GM12878 (cell line): ENCODE data around the gene PSMD8. TPM values are rescaled to one million over a fixed set of nuclear protein-coding genes. Genes with fewer than 3 reads are reported as not detected.

Source experiments
- ATAC-seq: fragments of 200-7000 bp; cut with Tn5 transposase; 3 replicates; pipeline ENCODE4 v1.9.1; 2020; ENCODE audit warnings: mild to moderate bottlenecking, moderate library complexity
- BruUV-seq: library from RNA; stranded (reverse); fragments of 400-500 nt; replicated peaks from 2 replicates; lab custom pipeline; 2021; lab: Mats Ljungman, UMichigan
- CTCF ChIA-PET: fragments of 300-600 bp; sonication (Branson Sonifier 250); formaldehyde crosslinking; extraction: SDS; loops from one replicate; lab custom pipeline; 2021; ENCODE audit warnings: inconsistent platforms; lab: Yijun Ruan, JAX
- POLR2A ChIA-PET: fragments of 350-600 bp; formaldehyde crosslinking; extraction: SDS; loops from one replicate; lab custom pipeline; 2021; ENCODE audit warnings: inconsistent platforms; lab: Charles Lee
- RAD21 ChIA-PET: fragments of 300-600 bp; sonication (Branson Sonifier 250); formaldehyde crosslinking; loops from one replicate; lab custom pipeline; 2023; ENCODE audit warnings: antibody characterized with exemption; ENCODE audit not compliant: unreplicated experiment; lab: Charles Lee
- SMC1A ChIA-PET: fragments of 300-600 bp; sonication (Branson Sonifier 250); formaldehyde crosslinking; loops from one replicate; lab custom pipeline; 2023; ENCODE audit not compliant: unreplicated experiment, uncharacterized antibody; lab: Charles Lee
- DNase-seq: peaks from one replicate; pipeline ENCODE4 v3.0.0-alpha.2; 2011; ENCODE audit warnings: low read depth, low spot score
- FAIRE-seq: peaks from 3 replicates; lab custom pipeline; 2011; peaks lifted over from hg19 to GRCh38; lab: Jason Lieb, UNC
- H2AFZ ChIP-seq: 2 replicates; pipeline ENCODE4 v1.6.0; 2011; ENCODE audit warnings: low read depth, low read length, control low read depth; ENCODE audit not compliant: control insufficient read depth
- H3K27ac ChIP-seq: 2 replicates; pipeline ENCODE4 v1.5.1; 2011; ENCODE audit warnings: control low read depth; ENCODE audit not compliant: control insufficient read depth, insufficient read depth
- H3K27me3 ChIP-seq, 2 experiments: replicated peaks in 1 of 2; 2 replicates each; pipeline versions ENCODE4 v1.6.0 to v1.6.1; 2011; ENCODE audit warnings: low read length in 1 of 2; ENCODE audit not compliant: control insufficient read depth in 2 of 2, insufficient read depth in 2 of 2
- H3K36me3 ChIP-seq, 2 experiments: 2 replicates each; pipeline ENCODE4 v1.5.1; 2011; ENCODE audit warnings: low read length in 1 of 2; ENCODE audit not compliant: control insufficient read depth in 2 of 2, insufficient read depth in 2 of 2
- H3K4me1 ChIP-seq: 2 replicates; pipeline ENCODE4 v1.6.1; 2011; ENCODE audit warnings: mild to moderate bottlenecking, low read length, moderate library complexity, mixed read lengths; ENCODE audit not compliant: control insufficient read depth, insufficient read depth
- H3K4me2 ChIP-seq: 2 replicates; pipeline ENCODE4 v1.6.0; 2011; ENCODE audit warnings: control low read depth; ENCODE audit not compliant: control insufficient read depth, insufficient read depth
- H3K4me3 ChIP-seq: fragments of 200-600 bp; sonication (generic); 2 replicates; pipeline ENCODE4 v1.5.1; 2016
- H3K79me2 ChIP-seq: 2 replicates; pipeline ENCODE4 v1.6.0; 2011; ENCODE audit warnings: low read length; ENCODE audit not compliant: control insufficient read depth, insufficient read depth
- H3K9ac ChIP-seq: 2 replicates; pipeline ENCODE4 v1.8.0; 2011; ENCODE audit warnings: low read length, control low read depth, mixed read lengths; ENCODE audit not compliant: control insufficient read depth, insufficient read depth
- H3K9me3 ChIP-seq: replicated peaks from 3 replicates; pipeline ENCODE4 v1.5.1; 2011; ENCODE audit warnings: mild to moderate bottlenecking, low read length; ENCODE audit not compliant: control insufficient read depth, insufficient read depth
- H4K20me1 ChIP-seq: 2 replicates; pipeline ENCODE4 v1.6.0; 2011; ENCODE audit not compliant: control insufficient read depth, insufficient read depth
- CHD2 ChIP-seq: IDR thresholded peaks from 2 replicates; pipeline ENCODE4 v1.6.1; 2011; ENCODE audit warnings: low read depth, low read length, improper control_type of control experiment, borderline replicate concordance
- EZH2 ChIP-seq: IDR thresholded peaks from 2 replicates; pipeline ENCODE4 v1.6.1; 2012; ENCODE audit warnings: low read depth, mild to moderate bottlenecking, control low read depth, inconsistent platforms, low read length, borderline replicate concordance; ENCODE audit not compliant: control insufficient read depth
- HDAC6 ChIP-seq: fragments of 200-600 bp; sonication (generic); IDR thresholded peaks from one replicate; pipeline ENCODE4 v1.8.0; 2017; ENCODE audit warnings: antibody characterized with exemption; ENCODE audit not compliant: unreplicated experiment
- MEF2A ChIP-seq: IDR thresholded peaks from 2 replicates; pipeline ENCODE4 v1.6.1; 2011; ENCODE audit warnings: low read depth, mild to moderate bottlenecking, low read length, moderate library complexity; ENCODE audit not compliant: insufficient read depth
- MYC ChIP-seq: IDR thresholded peaks from 2 replicates; pipeline ENCODE4 v1.6.1; 2011; ENCODE audit warnings: mild to moderate bottlenecking, low read length, moderate library complexity, inconsistent platforms; ENCODE audit not compliant: insufficient read depth, insufficient replicate concordance, insufficient read length, severe bottlenecking
- POLR2AphosphoS5 ChIP-seq: IDR thresholded peaks from 2 replicates; pipeline ENCODE4 v1.6.1; 2011; ENCODE audit warnings: mild to moderate bottlenecking, low read length, inconsistent platforms
- RBBP5 ChIP-seq: fragments of 200-600 bp; sonication (generic); conservative IDR thresholded peaks from 2 replicates; pipeline ENCODE4 v1.6.1; 2016
- TAF1 ChIP-seq: IDR thresholded peaks from 2 replicates; pipeline ENCODE4 v1.6.1; 2011; ENCODE audit warnings: mild to moderate bottlenecking, low read depth, low read length, borderline replicate concordance
- TCF7 ChIP-seq: IDR thresholded peaks from 2 replicates; pipeline ENCODE4 v1.6.1; 2014; ENCODE audit warnings: antibody characterized with exemption, borderline replicate concordance
- ZNF622 ChIP-seq: fragments of 450-650 bp; IDR thresholded peaks from 2 replicates; pipeline ENCODE4 v1.6.1; 2017; ENCODE audit warnings: mild to moderate bottlenecking, inconsistent platforms
- WGBS: methylation state at CpG from one replicate; pipeline ENCODE4 v1.1.6; 2016; ENCODE audit warnings: low lambda C conversion rate; ENCODE audit not compliant: insufficient replicate concordance, insufficient coverage; ENCODE audit errors: missing lambda C conversion rate; 5-methylcytosine and 5-hydroxymethylcytosine counted together
- in situ Hi-C: fragments of 300-500 bp; cut with MboI; formaldehyde crosslinking; loops from 9 replicates; pipeline ENCODE4 v1.14.3; 2018; ENCODE audit warnings: mixed read lengths
- intact Hi-C: fragments of 100-400 bp; cut with micrococcal nuclease; formaldehyde crosslinking; loops from one replicate; pipeline ENCODE4 v1.14.2; 2022; ENCODE audit not compliant: unreplicated experiment
- polyA plus RNA-seq, 11 experiments: library from polyadenylated mRNA; depleted of rRNA in 4 of 11; unstranded in 6 of 11; stranded (reverse) in 5 of 11; fragments of >200 nt; fragmentation: Nextera tagmentation in 4 of 11; fragmentation: Illumina TruSeq in 1 of 11; extraction: Ambion mirVana in 4 of 11; extraction: Trizol in 1 of 11; gene quantifications; 1 replicate in 1 of 11; 2 replicates in 10 of 11; pipeline versions ENCODE4 v1.2.1 to v1.2.3, GENCODE V29; 2011 to 2016; ENCODE audit warnings: inconsistent platforms in 2 of 11, missing spikeins in 2 of 11, low read depth in 1 of 11
- total RNA-seq, 4 experiments: library from RNA; depleted of rRNA in 3 of 4; stranded (reverse); fragments of >200 nt in 3 of 4; fragmentation: Illumina TruSeq in 1 of 4; extraction: Trizol in 1 of 4; gene quantifications; 2 replicates each; pipeline versions ENCODE4 v1.2.1 to v1.2.3, GENCODE V29; 2013 to 2021

PSMD8 gene
- total and polyA plus RNA-seq, 10 of the 15 experiments (the other 5 are each of a cell fraction or from before 2014, with no cell fraction given), result 81.2 to 409 (median 268) TPM

- no peaks in the 10 kb centered on the region for H4K20me1 ChIP-seq
- H3K9ac ChIP-seq, result no peak overlapping the region
- no peak overlapping the region for H3K4me2 ChIP-seq
- no peak overlapping the region for H3K4me3 ChIP-seq
- RAD21 ChIA-PET, result no interaction called here
- CTCF ChIA-PET, result interaction anchor here (1.1 kb wide), 1 partner anchor 113 kb away, joined by 3 read pairs; no protein-coding TSS in a partner anchor
- peaks cover 13% of the 10 kb centered on the region for H3K4me1 ChIP-seq
- WGBS, result 60% methylated on average over 7 of the region's 7 CpGs
- no TSS peak for BruUV-seq
- in situ Hi-C loops, result no loop called here
- no peaks in the 10 kb centered on the region for H3K27me3 ChIP-seq
- no peaks in the 10 kb centered on the region for H3K79me2 ChIP-seq
- no peak overlapping the region for H2AFZ ChIP-seq
- FAIRE-seq, result no peak
- no peak for DNase-seq
- H3K27ac ChIP-seq, result no peak overlapping the region
- no peaks in the 10 kb centered on the region for H3K36me3 ChIP-seq
- ATAC-seq, result no peak
- SMC1A ChIA-PET, result no interaction called here
- POLR2A ChIA-PET, result no interaction called here
- intact Hi-C loops, result no loop called here
- H3K9me3 ChIP-seq, result no peaks in the 10 kb centered on the region
- TF ChIP-seq ZNF622 (no peak), POLR2AphosphoS5 (no peak), TAF1 (no peak), TCF7 (no peak), MYC (no peak), HDAC6 (no peak), MEF2A (no peak), CHD2 (no peak), EZH2 (no peak), RBBP5 (no peak)
- TF ChIP-seq, all 136 proteins: peak for 0
Measured at GRCh38 chr19:38430931-38431330, 56.6 kb downstream of the PSMD8 start.
